Naive B cell (primary cell): ENCODE data around the gene EEF1AKMT2. TPM values are rescaled to one million over a fixed set of nuclear protein-coding genes. Genes with fewer than 3 reads are reported as not detected.

Experiments
- polyA plus RNA-seq, 6 donors: library from polyadenylated mRNA; unstranded; fragments of 300-500 nt; fragmentation: Illumina TruSeq; gene quantifications; one replicate each; pipeline ENCODE4 v1.2.3, GENCODE V29; 2021; ENCODE audit warnings: low read depth in 6 of 6

Gene EEF1AKMT2
- polyA plus RNA-seq, 6 donors from 2014 or later: 16.1 to 40.6 (median 23.4) TPM

Other genes starting within 250 kb of the EEF1AKMT2 start
- 100 to 1,000 TPM in 1 of 6 donors, 10 to 100 TPM in 5; 19.6 to 141 (median 31.5) TPM for gene FAM53B, start 47.5 kb downstream of the EEF1AKMT2 start, polyA plus RNA-seq
- 10 to 100 TPM; 11.4 to 21.9 (median 19.3) TPM for gene ABRAXAS2, start 9.9 kb upstream of the EEF1AKMT2 start, polyA plus RNA-seq
- 10 to 100 TPM in 2 of 6 donors, 1 to 10 TPM in 4; 4.5 to 15.0 (median 9.3) TPM for gene ZRANB1, start 150.2 kb upstream of the EEF1AKMT2 start, polyA plus RNA-seq